Pancreas (tissue), 10 donors: ENCODE results near the gene DNA2. TPM values are rescaled to one million over a fixed set of nuclear protein-coding genes. Genes with fewer than 3 reads are reported as not detected.

Source experiments
- ATAC-seq, 4 donors: fragments of 200-7000 bp; cut with Tn5 transposase; one replicate each; pipeline versions ENCODE4 v1.8.0 to v1.9.1; 2020; ENCODE audit warnings: mild to moderate bottlenecking in 4 of 4, moderate library complexity in 4 of 4
- DNase-seq, 6 donors: peaks; one replicate each; pipeline ENCODE4 v3.0.0-alpha.2; 2020
- FAIRE-seq: peaks from 2 replicates; lab custom pipeline; 2012; peaks lifted over from hg19 to GRCh38; lab: Jason Lieb, UNC
- H3K27ac ChIP-seq, 4 donors: fragments of 200-600 bp; sonication (generic); 1 replicate in 3 of 4; 2 replicates in 1 of 4; pipeline versions ENCODE4 v1.5.0 to v1.8.0; 2020
- H3K27me3 ChIP-seq, 4 donors: fragments of 200-600 bp; one replicate each; pipeline ENCODE4 v1.8.0; 2021
- H3K36me3 ChIP-seq, 3 donors: fragments of 200-600 bp; sonication (generic) in 1 of 3; one replicate each; pipeline versions ENCODE4 v1.5.0 to v1.8.0; 2020 to 2021
- H3K4me1 ChIP-seq, 3 donors: fragments of 200-600 bp; one replicate each; pipeline ENCODE4 v1.8.0; 2021
- H3K4me3 ChIP-seq, 4 donors: fragments of 200-600 bp; sonication (generic) in 2 of 4; one replicate each; pipeline versions ENCODE4 v1.5.0 to v1.8.0; 2020 to 2021
- H3K9me3 ChIP-seq, 4 donors: fragments of 200-600 bp; one replicate each; pipeline ENCODE4 v1.8.0; 2021
- WGBS, 2 donors: extraction: QIAGEN DNeasy Blood & Tissue Kit; methylation state at CpG; one replicate each; pipeline ENCODE4 v1.1.7; 2013; 5-methylcytosine and 5-hydroxymethylcytosine counted together
- intact Hi-C, 3 donors: fragments of 100-400 bp; cut with DNase I; formaldehyde crosslinking; loops; one replicate each; pipeline versions ENCODE4 v1.11.1 to v1.14.2; 2022
- polyA plus RNA-seq, 2 donors: library from polyadenylated mRNA; stranded (reverse); fragments of 200-250 nt; gene quantifications; one replicate each; pipeline ENCODE4 v1.2.3, GENCODE V29; 2013
- total RNA-seq, 6 donors: library from RNA; stranded (reverse); fragmentation: NEBNext Ultra II Directional in 4 of 6; extraction: Animal tissue kit (Norgen Biotek cat#: 25700) in 4 of 6; gene quantifications; one replicate each; pipeline versions ENCODE4 v1.2.1 to v1.2.4, GENCODE V29; 2021 to 2023
- TF ChIP-seq, protein P1 (sequence below), 4 donors: fragments of 200-600 bp; sonication (generic) in 3 of 4; IDR thresholded peaks; one replicate each; pipeline versions ENCODE4 v1.5.0 to v1.8.0; 2021; ENCODE audit warnings: antibody characterized with exemption in 4 of 4
- donor health status: healthy with polysubstance abuse.
- donor health status: DM: no; HTN: no; CAD: no; lungs with moderate emphysema.
- donor health status: DM: no; HTN: no; CAD: no.
- donor health status: control.
- donor health status: control.
- donor health status: Bipolar disorder and iron deficiency.
- donor health status: DM: yes; HTN: yes; CAD: no.
- donor health status: DM: no; HTN: no; CAD: no.
- donor health status: DM: no; HTN: no; CAD: no.
- donor health status: DM: yes; HTN: yes; CAD: no.

DNA2 gene
- total and polyA plus RNA-seq, 8 donors = 0.92 to 2.8 (median 1.5) TPM

DNA sequence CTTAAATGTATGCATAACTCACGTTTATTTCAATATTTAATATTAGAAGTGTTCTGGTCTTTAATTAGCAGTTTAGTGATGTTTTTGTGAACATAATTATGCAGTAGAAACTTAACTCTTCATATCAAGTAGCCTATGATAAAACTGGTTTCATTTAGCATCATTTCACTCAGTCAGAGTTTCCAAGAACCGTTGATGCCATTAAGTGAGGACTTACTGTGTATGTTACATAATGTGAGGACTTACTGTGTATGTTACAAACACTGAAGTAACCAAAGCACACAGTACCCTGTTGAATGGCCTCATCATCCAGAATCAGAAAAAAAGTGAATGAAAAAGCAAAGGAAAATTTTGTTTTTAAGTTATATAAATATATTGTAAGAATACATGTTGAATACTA lies 106.2 kb downstream of the DNA2 start:
- no peak for ATAC-seq

DNA sequence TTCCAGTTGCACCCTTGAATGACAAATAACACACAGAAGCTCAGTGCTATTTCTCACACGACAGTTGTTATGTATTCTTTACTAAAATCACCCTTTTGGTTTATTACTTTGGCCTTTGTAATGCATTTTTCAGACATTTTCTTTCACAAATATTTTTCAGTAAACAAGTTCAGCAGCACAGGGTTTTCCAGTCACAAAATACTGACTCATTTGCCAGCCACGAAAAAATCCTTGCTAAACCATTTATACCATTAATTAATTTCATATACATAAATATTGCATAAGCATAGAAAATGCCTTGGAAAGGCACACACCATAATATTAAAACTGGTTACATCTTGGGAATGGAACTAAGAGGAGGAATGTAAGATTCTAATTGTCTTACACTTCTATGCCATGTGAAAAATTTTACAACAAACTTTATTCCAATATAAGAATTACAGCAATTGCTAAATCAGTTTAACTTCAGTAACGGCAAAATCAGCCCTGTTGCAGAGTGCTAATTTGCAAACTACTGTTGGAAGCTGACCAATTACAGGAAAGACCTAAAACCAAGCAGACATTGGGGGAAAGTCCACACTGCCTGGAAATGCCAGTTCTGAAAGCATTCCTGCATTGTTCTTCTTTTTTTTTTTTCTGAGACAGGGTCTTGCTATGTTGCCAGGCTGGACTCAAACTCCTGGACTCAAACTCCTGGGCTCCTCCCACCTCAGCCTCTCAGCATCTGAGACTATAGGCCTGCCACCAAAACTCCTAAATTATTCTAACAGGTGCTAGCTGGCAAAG lies 107.5 kb downstream of the DNA2 start:
- H3K36me3 ChIP-seq = peaks cover 0 to 35% (median 5%) of the 10 kb centered on the region in 3 donors
- no peak for ATAC-seq
- no peak for FAIRE-seq

More for the DNA sequence above, 106.2 kb downstream of the DNA2 start:
- Histone ChIP-seq H3K4me1 (no peaks in the 10 kb centered on the region), H3K27me3 (no peaks in the 10 kb centered on the region), H3K27ac (no peak overlapping the region), H3K9me3 (no peaks in the 10 kb centered on the region), H3K4me3 (no peak overlapping the region), H3K36me3 (peaks cover 0 to 35% (median 5%) of the 10 kb centered on the region in 3 donors)
- 76 to 78% methylated on average over 2 of the region's 2 CpGs for WGBS, 2 donors
- TF ChIP-seq, protein P1, sequence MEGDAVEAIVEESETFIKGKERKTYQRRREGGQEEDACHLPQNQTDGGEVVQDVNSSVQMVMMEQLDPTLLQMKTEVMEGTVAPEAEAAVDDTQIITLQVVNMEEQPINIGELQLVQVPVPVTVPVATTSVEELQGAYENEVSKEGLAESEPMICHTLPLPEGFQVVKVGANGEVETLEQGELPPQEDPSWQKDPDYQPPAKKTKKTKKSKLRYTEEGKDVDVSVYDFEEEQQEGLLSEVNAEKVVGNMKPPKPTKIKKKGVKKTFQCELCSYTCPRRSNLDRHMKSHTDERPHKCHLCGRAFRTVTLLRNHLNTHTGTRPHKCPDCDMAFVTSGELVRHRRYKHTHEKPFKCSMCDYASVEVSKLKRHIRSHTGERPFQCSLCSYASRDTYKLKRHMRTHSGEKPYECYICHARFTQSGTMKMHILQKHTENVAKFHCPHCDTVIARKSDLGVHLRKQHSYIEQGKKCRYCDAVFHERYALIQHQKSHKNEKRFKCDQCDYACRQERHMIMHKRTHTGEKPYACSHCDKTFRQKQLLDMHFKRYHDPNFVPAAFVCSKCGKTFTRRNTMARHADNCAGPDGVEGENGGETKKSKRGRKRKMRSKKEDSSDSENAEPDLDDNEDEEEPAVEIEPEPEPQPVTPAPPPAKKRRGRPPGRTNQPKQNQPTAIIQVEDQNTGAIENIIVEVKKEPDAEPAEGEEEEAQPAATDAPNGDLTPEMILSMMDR (IDR thresholded peaks at IDR 0.05) = no peak
- DNase-seq (no peak), FAIRE-seq (no peak)
- intact Hi-C loops = no loop called here

More for the DNA sequence above, 107.5 kb downstream of the DNA2 start:
- TF ChIP-seq, protein P1 (IDR thresholded peaks at IDR 0.05) = no peak
- no peaks in the 10 kb centered on the region for H3K27me3 ChIP-seq
- WGBS, 2 donors = 85 to 90% methylated on average over 3 of the region's 3 CpGs
- no peak overlapping the region for H3K27ac ChIP-seq
- H3K4me1 ChIP-seq = no peaks in the 10 kb centered on the region
- intact Hi-C loops = no loop called here
- H3K9me3 ChIP-seq = no peaks in the 10 kb centered on the region
- H3K4me3 ChIP-seq = no peak overlapping the region
- DNase-seq = no peak

Other genes with a start within 250 kb of the DNA2 start
- gene ATOH7, start 239.9 kb downstream of the DNA2 start, total RNA-seq = under 1 TPM in 3 of 6 donors, not detected in 3; 0.14 to 0.28 (median 0.19) TPM
- under 1 TPM; 0.11 to 0.38 TPM for gene ATOH7, start 239.9 kb downstream of the DNA2 start, polyA plus RNA-seq
- 10 to 100 TPM; 23.1 to 53.6 (median 28.7) TPM for gene HNRNPH3, start 139.9 kb downstream of the DNA2 start, total RNA-seq
- 10 to 100 TPM; 72.3 to 95.3 TPM for gene HNRNPH3, start 139.9 kb downstream of the DNA2 start, polyA plus RNA-seq
- 10 to 100 TPM; 19.4 to 47.5 (median 27.8) TPM for gene PBLD, start 139.0 kb downstream of the DNA2 start, total RNA-seq
- 10 to 100 TPM; 11.9 to 14.2 TPM for gene PBLD, start 139.0 kb downstream of the DNA2 start, polyA plus RNA-seq
- 10 to 100 TPM in 3 of 6 donors, 1 to 10 TPM in 3; 8.6 to 15.5 (median 10.0) TPM for gene RUFY2, start 64.7 kb downstream of the DNA2 start, total RNA-seq
- 1 to 10 TPM; 3.6 to 7.8 TPM for gene RUFY2, start 64.7 kb downstream of the DNA2 start, polyA plus RNA-seq
- 10 to 100 TPM in 5 of 6 donors, 1 to 10 TPM in 1; 10.0 to 17.6 (median 13.4) TPM for gene SLC25A16, start 55.5 kb upstream of the DNA2 start, total RNA-seq
- gene SLC25A16, start 55.5 kb upstream of the DNA2 start, polyA plus RNA-seq = 10 to 100 TPM; 10.8 to 13.7 TPM
- gene TET1, start 88.4 kb upstream of the DNA2 start, total RNA-seq = 1 to 10 TPM in 3 of 6 donors, under 1 TPM in 3; 0.57 to 1.6 (median 0.91) TPM
- under 1 TPM; 0.11 to 0.12 TPM for gene TET1, start 88.4 kb upstream of the DNA2 start, polyA plus RNA-seq
- gene CCAR1, start 249.3 kb upstream of the DNA2 start, total RNA-seq = 10 to 100 TPM; 12.1 to 29.0 (median 20.9) TPM
- gene CCAR1, start 249.3 kb upstream of the DNA2 start, polyA plus RNA-seq = 10 to 100 TPM; 31.1 to 47.7 TPM